GM13977 (cell line): Measurements from ENCODE around the gene LTO1.

ENCODE experiments used
- DNase-seq: peaks from one replicate; pipeline ENCODE4 v3.0.0; 2012; ENCODE audit warnings: low spot score
- CTCF ChIP-seq: IDR thresholded peaks from 2 replicates; pipeline ENCODE4 v1.5.1; 2012; ENCODE audit warnings: mild to moderate bottlenecking, control low read depth; ENCODE audit not compliant: insufficient read depth; ENCODE audit errors: extremely low read depth, missing control alignments
- in situ Hi-C: fragments of 300-500 bp; cut with MboI; formaldehyde crosslinking; loops from one replicate; pipeline ENCODE4 v1.12.0; 2022; ENCODE audit warnings: low sequenced_read_pairs, low pct_unique_long_range_greater_than_20kb, mixed read lengths, inconsistent platforms; ENCODE audit not compliant: unreplicated experiment

Gene LTO1

GRCh38 chr11:69651834-69652620 lies 23.1 kb downstream of the LTO1 start:
- in situ Hi-C loops: loop anchor here (25.0 kb wide), 1 partner anchor 740 kb away; the partner anchor contains the start of genes IGHMBP2 and MRPL21
- DNase-seq: no peak
- no peak for TF ChIP-seq CTCF

- no peak for TF ChIP-seq CTCF
- in situ Hi-C loops: loop anchor here (25.0 kb wide), 1 partner anchor 739 kb away; the partner anchor contains the start of genes IGHMBP2 and MRPL21
- DNase-seq: no peak
Measured at GRCh38 chr11:69650832-69651344, 24.3 kb downstream of the LTO1 start.

- in situ Hi-C loops: loop anchor here (25.0 kb wide), 1 partner anchor 738 kb away; the partner anchor contains the start of genes IGHMBP2 and MRPL21
- TF ChIP-seq CTCF: no peak
- DNase-seq: no peak
Measured at GRCh38 chr11:69650081-69650831, 24.9 kb downstream of the LTO1 start.

- DNase-seq: no peak
- in situ Hi-C loops: no loop called here
- no peak for TF ChIP-seq CTCF
Measured at GRCh38 chr11:69649576-69649900, 25.6 kb downstream of the LTO1 start.

GRCh38 chr11:69648679-69649575 lies 26.2 kb downstream of the LTO1 start:
- in situ Hi-C loops: no loop called here
- no peak for DNase-seq
- TF ChIP-seq CTCF: no peak
